GM18502 (cell line): ENCODE measurements around the gene PTPMT1.
A peak's percentile ranks its signal among the peaks of the same experiment; 100 is the strongest.

Experiments used
- ATAC-seq: cut with Tn5 transposase; IDR thresholded peaks from one replicate; pipeline ENCODE4 v1.9.1; 2021; ENCODE audit warnings: mild to moderate bottlenecking; ENCODE audit not compliant: unreplicated experiment, poor library complexity

The PTPMT1 gene

GRCh38 chr11:47577460-47578041 lies 12.2 kb downstream of the PTPMT1 start:
- ATAC-seq: no peak

GRCh38 chr11:47578524-47579494 lies 13.4 kb downstream of the PTPMT1 start, which contains the start of the genes KBTBD4 and NDUFS3:
Gene KBTBD4 (minus strand): TSS chr11:47578970. CDS start chr11:47578951, 19 bp downstream.
Gene NDUFS3 (plus strand): TSS chr11:47579074. CDS start chr11:47579092, 18 bp downstream.
- ATAC-seq: peak; percentile 95

- ATAC-seq: no peak
These were observed 18.4 kb downstream of the PTPMT1 start for GRCh38 chr11:47583844-47584243.

- ATAC-seq: no peak
These were observed 20.9 kb downstream of the PTPMT1 start, which contains the start of gene FAM180B for GRCh38 chr11:47586098-47586855. Gene FAM180B (plus strand): TSS chr11:47586678. CDS start chr11:47586769, 91 bp downstream.

- no peak for ATAC-seq
These were observed 21.8 kb downstream of the PTPMT1 start for GRCh38 chr11:47587039-47587716.

GRCh38 chr11:47587723-47588326 lies 22.4 kb downstream of the PTPMT1 start:
- ATAC-seq: no peak

GRCh38 chr11:47589118-47589517 lies 23.7 kb downstream of the PTPMT1 start:
- no peak for ATAC-seq

- ATAC-seq: no peak
These were observed 24.2 kb downstream of the PTPMT1 start for GRCh38 chr11:47589584-47589976.

GRCh38 chr11:47589977-47590861 lies 24.8 kb downstream of the PTPMT1 start:
- no peak for ATAC-seq

GRCh38 chr11:47591764-47592163 lies 26.4 kb downstream of the PTPMT1 start:
- ATAC-seq: no peak

- ATAC-seq: no peak
These were observed 26.9 kb downstream of the PTPMT1 start for GRCh38 chr11:47592251-47592650.

- no peak for ATAC-seq
These were observed 27.6 kb downstream of the PTPMT1 start for GRCh38 chr11:47592970-47593369.

- no peak for ATAC-seq
These were observed 28.1 kb downstream of the PTPMT1 start for GRCh38 chr11:47593492-47593933.

- ATAC-seq: no peak
These were observed 28.8 kb downstream of the PTPMT1 start, which contains the start of gene C1QTNF4 for GRCh38 chr11:47593934-47594855. Gene C1QTNF4 (minus strand): TSS chr11:47594411. CDS start chr11:47590810, 3,601 bp downstream.

- ATAC-seq: no peak
These were observed 29.6 kb downstream of the PTPMT1 start for GRCh38 chr11:47595029-47595428.

GRCh38 chr11:47595967-47596366 lies 30.6 kb downstream of the PTPMT1 start:
- no peak for ATAC-seq

- no peak for ATAC-seq
These were observed 34.5 kb downstream of the PTPMT1 start for GRCh38 chr11:47599902-47600301.
